Measurements from ENCODE around the gene LSM2.
"Not testable (repeated sequence)": the region's sequence is repeated elsewhere in the genome, so short reads cannot be mapped to it uniquely, and the experiment has no call there.

The LSM2 gene

GRCh38 chr6:31806470-31807272, at the start of gene LSM2:
LSM2 (minus strand) TSS chr6:31806966; CDS start chr6:31806757, 209 bp downstream.
- DNase-seq = peak; percentile 73 to 98 (median 96)

GRCh38 chr6:31851980-31852718, 45.4 kb upstream of the LSM2 start:
- DNase-seq = not testable (repeated sequence)

GRCh38 chr6:31851485-31851832, 44.7 kb upstream of the LSM2 start:
- DNase-seq = no peak

DNA sequence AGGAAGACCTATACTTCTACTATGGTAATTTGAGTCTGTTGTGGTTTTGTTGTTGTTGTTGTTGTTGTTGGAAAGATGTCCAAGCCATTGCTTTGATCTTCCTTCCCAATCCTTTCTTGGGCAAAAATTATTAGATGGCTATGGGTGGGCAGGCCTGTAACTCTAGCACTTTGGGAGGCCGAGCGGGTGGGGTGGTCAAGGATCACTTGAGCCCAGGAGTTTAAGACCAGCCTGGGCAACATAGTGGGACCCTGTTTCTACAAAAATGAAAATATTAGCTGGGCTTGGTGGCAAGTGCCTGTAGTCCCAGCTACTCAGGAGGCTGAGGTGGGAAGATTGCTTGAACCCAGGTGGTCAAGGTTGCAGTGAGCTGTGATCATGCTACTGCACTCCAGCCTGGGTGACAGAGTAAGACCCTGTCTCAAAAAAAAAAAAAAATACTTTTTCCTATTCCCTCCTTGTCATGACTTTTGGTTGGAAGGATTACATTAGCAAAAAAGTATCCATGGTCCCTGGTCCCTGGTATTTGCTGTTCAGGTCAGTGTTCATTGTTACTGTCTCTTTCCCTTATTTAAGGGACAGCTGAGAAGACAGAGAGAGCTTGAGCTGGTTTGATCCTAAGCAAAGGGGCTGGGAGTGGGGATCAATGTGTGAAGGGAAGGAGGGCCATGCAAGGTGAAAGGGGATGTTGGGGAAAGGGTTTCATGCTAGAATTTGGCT, 44.2 kb upstream of the LSM2 start:
- no peak for DNase-seq

- no peak for DNase-seq
These were observed 40.7 kb upstream of the LSM2 start for GRCh38 chr6:31847276-31847978.

DNA sequence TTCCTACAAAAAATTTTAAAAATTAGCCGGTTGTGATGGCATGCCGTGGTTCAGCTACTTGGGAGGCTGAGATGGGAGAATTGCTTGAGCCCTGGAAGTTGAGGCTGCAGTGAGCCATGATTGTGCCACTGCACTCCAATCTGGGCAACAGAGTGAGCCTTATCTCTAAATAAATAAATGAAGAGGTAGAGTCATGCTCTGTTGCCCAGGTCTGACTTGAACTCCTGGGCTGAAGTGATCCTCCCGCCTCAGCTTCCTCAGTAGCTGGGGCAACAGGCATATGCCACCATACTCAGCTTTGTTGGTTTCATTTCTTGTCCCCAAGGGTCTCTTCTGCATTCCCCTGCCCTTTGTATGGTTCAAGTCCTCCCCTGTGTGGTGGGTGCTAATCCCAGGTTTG, 37.7 kb upstream of the LSM2 start:
- DNase-seq = no peak

DNA sequence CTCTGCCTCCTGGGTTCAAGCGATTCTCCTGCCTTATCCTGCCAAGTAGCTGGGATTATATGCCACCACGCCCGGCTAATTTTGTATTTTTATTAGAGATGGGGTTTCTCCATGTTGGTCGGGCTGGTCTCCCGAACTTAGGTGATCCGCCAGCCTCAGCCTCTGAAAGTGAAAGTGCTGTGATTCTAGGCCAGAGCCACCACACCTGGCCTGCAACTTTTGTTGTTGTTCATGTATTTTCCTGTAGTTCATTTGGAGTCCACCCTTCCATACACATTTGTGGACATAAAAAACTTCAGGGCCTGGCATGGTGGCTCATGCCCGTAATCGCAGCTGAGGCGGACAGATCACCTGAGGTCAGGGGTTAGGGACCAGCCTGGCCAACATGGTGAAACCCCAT, 35.3 kb upstream of the LSM2 start:
- DNase-seq = no peak

- not testable (repeated sequence) for DNase-seq
These were observed 33.0 kb upstream of the LSM2 start for GRCh38 chr6:31839779-31840126.

GRCh38 chr6:31838968-31839367, 32.2 kb upstream of the LSM2 start:
- DNase-seq = no peak

GRCh38 chr6:31838114-31838553, 31.4 kb upstream of the LSM2 start:
- not testable (repeated sequence) for DNase-seq

- no peak for DNase-seq
These were observed 30.8 kb upstream of the LSM2 start for GRCh38 chr6:31837369-31838113.

DNA sequence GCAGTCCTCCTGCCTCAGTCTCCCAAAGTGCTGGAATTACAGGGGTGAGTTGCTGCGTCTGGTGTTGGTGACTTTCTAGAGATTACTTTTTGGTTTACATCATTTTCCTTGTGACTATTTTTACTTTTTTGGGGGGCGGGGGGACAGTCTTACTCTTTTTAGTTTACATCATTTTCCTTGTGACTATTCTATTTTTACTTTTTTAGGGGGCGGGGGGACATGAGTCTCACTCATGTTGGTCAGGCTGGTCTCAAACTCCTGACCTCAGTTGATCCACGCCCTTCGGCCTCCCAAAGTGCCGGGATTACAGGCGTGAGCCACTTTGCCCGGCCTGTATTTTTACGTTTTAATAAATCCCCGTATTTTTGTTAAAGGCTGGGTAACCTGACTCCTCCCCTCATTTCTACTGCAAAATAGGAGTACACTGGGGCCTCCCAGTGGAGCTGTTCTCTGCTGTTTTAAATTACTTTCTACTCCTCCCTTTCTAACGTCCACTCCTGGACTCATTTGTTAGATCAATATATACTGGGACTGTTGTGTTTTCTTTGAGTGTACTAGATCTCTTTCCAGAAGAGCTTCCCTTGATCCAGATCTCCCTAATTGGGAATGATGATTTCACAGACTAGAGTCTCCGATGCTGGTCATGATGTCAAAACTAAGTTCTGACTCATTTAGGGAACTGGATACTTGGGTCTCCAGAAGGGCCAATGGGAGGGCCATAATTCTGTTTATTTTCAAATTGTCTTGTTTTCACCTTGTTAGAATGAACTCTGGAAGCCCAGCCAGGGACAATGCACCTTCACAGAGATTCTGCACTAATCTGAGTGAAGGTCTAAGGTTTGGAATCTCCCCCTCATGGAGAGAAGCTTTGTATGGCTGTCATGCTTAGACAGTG, 30.0 kb upstream of the LSM2 start:
- DNase-seq = no peak

DNA sequence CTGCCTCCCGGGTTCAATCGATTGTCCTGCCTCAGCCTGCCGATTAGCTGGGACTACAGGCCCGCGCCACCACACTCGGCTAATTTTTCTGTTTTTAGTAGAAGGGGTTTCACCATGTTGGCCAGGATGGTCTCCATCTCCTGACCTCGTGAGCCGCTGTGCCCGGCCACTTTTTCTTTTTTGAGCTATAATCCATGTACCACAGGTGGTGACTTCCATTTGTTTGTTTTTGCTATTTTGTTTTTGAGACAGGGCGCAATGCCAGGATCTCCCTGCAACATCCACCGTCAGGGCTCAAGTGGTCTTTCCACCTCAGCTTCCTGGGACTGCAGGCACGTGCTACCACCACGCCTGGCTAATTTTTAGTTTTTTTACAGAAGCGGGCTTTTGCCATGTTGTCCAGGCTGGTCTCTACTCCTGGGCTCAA, 29.3 kb upstream of the LSM2 start:
- DNase-seq = no peak

DNA sequence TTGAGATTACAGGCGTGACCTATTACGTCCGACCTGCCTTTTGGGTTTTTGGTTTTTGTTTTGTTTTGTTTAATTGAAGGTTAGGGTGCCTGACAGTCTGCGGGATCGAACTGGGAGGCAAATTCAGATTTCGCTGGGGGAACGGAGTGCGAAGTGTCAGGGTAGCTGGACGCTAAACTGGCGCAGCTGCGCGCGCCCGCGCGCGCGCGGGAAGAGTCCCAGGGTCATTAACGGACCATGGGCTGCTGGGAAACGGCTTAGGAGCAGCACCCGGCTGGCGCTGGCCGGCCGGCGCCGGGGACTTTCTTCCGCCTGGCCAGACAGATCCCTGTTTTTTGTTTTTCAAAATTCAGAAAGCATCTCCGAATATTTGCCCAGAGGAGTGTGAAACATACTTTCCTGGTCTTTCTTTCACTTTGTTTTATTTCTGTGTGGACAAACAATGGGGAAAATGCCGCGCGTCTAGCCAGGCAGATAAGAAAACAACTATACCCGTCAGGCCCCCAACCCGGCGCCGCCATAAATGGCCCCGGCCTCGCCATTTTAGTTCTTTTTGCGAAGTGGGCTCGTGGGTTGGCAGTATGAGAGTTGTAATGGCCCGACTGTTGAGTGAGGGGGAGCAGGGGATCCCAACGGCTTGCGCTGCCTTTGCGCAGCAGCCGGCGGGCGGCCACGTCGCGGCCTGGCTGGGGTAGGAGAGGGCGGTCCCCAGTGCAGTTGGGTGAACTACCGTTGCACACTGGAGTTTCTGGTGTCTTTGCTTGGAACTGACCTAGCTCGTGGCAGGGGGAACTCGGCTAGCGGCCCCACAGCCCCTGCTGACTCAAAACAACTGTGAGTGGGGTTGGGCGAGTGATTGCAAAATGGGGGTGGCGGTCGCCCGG, 27.8 kb upstream of the LSM2 start:
- DNase-seq = peak; percentile 37 to 94 (median 82)

DNA sequence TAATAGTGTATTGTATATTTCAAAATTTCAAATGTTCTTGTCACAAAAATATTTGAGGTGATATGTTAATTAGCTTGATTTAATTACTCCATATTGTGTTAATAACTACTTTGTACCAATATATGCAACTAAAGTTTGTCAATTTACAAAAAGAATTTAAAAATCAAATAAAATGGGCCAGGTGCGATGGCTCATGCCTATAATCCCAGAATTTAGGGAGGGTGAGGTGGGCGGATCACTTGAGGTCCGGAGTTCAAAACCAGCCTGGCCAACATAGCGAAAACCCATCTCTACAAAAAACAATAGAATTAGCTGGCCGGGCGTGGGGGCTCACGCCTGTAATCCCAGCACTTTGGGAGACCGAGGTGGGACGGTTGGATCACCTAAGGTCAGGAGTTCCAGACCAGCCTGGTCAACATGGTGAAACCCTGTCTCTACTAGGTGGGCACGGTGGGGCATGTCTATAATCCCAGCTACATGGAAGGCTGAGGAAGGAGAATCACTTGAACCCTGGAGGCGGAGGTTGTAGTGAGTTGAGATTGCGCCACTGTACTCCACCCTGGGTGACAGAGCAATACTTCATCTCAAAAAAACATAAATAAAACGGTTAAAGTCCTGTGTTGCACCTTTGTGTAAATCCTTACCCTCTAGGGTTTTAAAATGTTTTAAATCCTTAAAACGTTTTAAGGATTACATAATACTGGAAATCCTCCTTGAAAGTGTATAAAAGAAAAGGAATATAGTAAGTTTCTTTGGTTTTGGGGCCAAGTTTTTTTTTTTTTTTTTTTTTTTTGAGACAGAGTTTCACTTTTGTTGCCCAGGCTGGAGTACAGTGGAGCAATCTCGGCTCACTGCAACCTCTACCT, 24.8 kb upstream of the LSM2 start:
- peak in 6 of 58 donors; percentile 9 to 37 (median 27) for DNase-seq

GRCh38 chr6:31830886-31831335, 24.1 kb upstream of the LSM2 start:
- DNase-seq = peak in 4 of 58 donors; percentile 20 to 57 (median 42)

DNA sequence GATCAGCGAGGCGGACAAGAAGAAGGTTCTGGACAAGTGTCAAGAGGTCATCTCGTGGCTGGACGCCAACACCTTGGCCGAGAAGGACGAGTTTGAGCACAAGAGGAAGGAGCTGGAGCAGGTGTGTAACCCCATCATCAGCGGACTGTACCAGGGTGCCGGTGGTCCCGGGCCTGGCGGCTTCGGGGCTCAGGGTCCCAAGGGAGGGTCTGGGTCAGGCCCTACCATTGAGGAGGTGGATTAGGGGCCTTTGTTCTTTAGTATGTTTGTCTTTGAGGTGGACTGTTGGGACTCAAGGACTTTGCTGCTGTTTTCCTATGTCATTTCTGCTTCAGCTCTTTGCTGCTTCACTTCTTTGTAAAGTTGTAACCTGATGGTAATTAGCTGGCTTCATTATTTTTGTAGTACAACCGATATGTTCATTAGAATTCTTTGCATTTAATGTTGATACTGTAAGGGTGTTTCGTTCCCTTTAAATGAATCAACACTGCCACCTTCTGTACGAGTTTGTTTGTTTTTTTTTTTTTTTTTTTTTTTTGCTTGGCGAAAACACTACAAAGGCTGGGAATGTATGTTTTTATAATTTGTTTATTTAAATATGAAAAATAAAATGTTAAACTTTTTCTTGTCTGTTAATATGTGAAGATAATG, 23.0 kb upstream of the LSM2 start:
- DNase-seq = peak in 16 of 58 donors; percentile 2 to 81 (median 37)

All from anterior cingulate cortex (tissue), 58 donors.